ENCODE results near the gene THBS3. TPM values are rescaled to one million over a fixed set of nuclear protein-coding genes. Genes with fewer than 3 reads are reported as not detected.

The THBS3 gene
- total and polyA plus RNA-seq, 11 donors: 2.7 to 22.2 (median 5.5) TPM

- Histone ChIP-seq H3K27me3 (no peaks in the 10 kb centered on the region), H3K4me3 (no peak overlapping the region), H3K9me3 (no peaks in the 10 kb centered on the region), H3K27ac (no peak overlapping the region), H3K36me3 (no peaks in the 10 kb centered on the region), H3K4me1 (peaks cover 0 to 17% (median 8%) of the 10 kb centered on the region in 12 donors)
- intact Hi-C loops (cut with DNase I): no loop called here
- no peak for TF ChIP-seq CTCF (IDR thresholded peaks at IDR 0.05)
- TF ChIP-seq POLR2A (IDR thresholded peaks at IDR 0.05): no peak
- ATAC-seq (no peak), DNase-seq (peak in 2 of 5 donors; percentile 11 to 55)
- WGBS, 4 donors: 75 to 84% (median 80%) methylated on average over 14 to 16 of the region's 16 CpGs
Measured at GRCh38 chr1:155187456-155187891, 20.2 kb downstream of the THBS3 start.

GRCh38 chr1:155186794-155187455 is 20.8 kb downstream of the THBS3 start:
- TF ChIP-seq POLR2A (IDR thresholded peaks at IDR 0.05) (no peak), CTCF (IDR thresholded peaks at IDR 0.05) (no peak)
- Histone ChIP-seq H3K4me3 (no peak overlapping the region), H3K36me3 (no peaks in the 10 kb centered on the region), H3K27ac (no peak overlapping the region), H3K4me1 (peaks cover 0 to 14% (median 8%) of the 10 kb centered on the region in 12 donors), H3K27me3 (no peaks in the 10 kb centered on the region), H3K9me3 (no peaks in the 10 kb centered on the region)
- ATAC-seq: no peak
- DNase-seq: peak in 3 of 5 donors; percentile 13 to 22 (median 13)
- 68 to 86% (median 79%) methylated on average over 14 of the region's 14 CpGs for WGBS, 4 donors
- intact Hi-C loops (cut with DNase I): no loop called here

GRCh38 chr1:155186067-155186793 is 21.5 kb downstream of the THBS3 start:
- WGBS, 4 donors: 77 to 85% (median 83%) methylated on average over 8 of the region's 8 CpGs

More at GRCh38 chr1:155186067-155186793, 21.5 kb downstream of the THBS3 start:
- intact Hi-C loops (cut with DNase I): no loop called here
- TF ChIP-seq POLR2A (IDR thresholded peaks at IDR 0.05) (no peak), CTCF (IDR thresholded peaks at IDR 0.05) (no peak)
- DNase-seq (peak in 3 of 5 donors; percentile 3 to 19 (median 9)), ATAC-seq (no peak)
- Histone ChIP-seq H3K9me3 (no peaks in the 10 kb centered on the region), H3K27me3 (no peaks in the 10 kb centered on the region), H3K4me3 (no peak overlapping the region), H3K36me3 (no peaks in the 10 kb centered on the region), H3K4me1 (peaks cover 0 to 14% (median 8%) of the 10 kb centered on the region in 12 donors), H3K27ac (peak overlapping the region in 1 of 12 donors; percentile 68)
